GM12873 (cell line): ENCODE data around the gene SLC35F3.

Experiments used
- CTCF ChIP-seq: IDR thresholded peaks from 2 replicates; pipeline ENCODE4 v1.5.1; 2012; ENCODE audit warnings: low read depth, mild to moderate bottlenecking, moderate library complexity, low read length, control low read depth; ENCODE audit not compliant: insufficient read depth; ENCODE audit errors: missing control alignments

SLC35F3 gene

GRCh38 chr1:234286206-234286605 lies 381.7 kb downstream of the SLC35F3 start:
- no peak for TF ChIP-seq CTCF

DNA sequence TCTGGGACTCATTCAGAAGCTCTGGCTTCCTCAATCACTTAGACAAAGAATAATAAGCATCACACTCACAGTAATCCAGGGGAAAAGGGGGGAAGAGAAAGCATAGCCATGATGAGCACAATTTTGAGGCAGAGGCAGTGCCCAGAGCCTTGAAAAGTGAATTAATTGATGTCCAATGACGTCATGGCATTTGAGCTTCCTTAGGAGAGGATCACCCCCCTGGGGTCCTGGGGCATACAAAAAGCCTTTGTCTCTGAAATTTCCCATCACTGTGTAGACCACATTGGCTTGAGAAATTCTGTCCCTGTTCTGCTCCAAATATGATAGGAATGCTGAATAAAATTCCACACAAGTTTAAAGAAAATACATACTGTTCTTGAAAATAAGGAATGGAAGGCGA lies 384.5 kb downstream of the SLC35F3 start:
- no peak for TF ChIP-seq CTCF

DNA sequence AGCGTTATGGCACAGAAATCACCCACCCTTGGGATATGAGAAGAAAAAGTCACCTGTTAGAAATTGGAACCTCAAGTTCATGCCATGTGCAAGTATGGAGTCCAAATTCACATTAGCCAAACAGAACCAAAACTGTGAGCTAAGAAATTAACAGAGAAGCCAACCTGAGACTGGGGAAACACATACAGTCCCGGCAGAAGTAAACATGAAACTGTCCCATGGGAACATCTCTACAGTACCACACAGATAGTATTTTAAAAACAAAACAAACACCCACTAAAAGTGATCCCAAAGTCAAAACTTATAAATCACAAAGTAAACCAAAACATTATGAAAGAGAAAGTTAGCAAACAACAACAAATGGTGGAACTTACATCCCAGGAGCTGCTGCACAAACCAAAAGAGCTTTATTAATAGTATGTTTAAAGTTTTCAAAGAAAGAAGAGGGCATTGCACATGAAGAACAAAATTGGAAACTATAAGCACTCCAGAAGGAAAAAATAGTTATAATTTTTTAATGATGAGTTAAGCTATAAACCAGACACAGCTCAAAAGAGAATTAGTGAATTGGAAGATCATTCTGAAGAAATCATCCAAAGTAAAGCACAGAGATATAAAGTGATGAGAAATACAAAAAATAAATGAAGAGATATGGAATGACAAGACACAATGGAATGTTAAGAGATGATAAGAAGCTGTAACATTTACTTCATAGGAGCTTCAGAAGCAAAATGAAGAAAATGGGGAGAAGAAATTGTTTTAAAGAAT lies 385.2 kb downstream of the SLC35F3 start:
- no peak for TF ChIP-seq CTCF

GRCh38 chr1:234292011-234292410 lies 387.5 kb downstream of the SLC35F3 start:
- no peak for TF ChIP-seq CTCF

GRCh38 chr1:234292548-234292947 lies 388.1 kb downstream of the SLC35F3 start:
- TF ChIP-seq CTCF: no peak

- TF ChIP-seq CTCF: no peak
These were observed 389.8 kb downstream of the SLC35F3 start for GRCh38 chr1:234294109-234294817.

- no peak for TF ChIP-seq CTCF
These were observed 390.6 kb downstream of the SLC35F3 start for GRCh38 chr1:234295068-234295467.
